Mesodermal cell (in vitro differentiated cells): ENCODE data around the gene LDLRAP1.
A peak's percentile ranks its signal among the peaks of the same experiment; 100 is the strongest.

Experiments used
- H3K27ac ChIP-seq: 2 replicates; pipeline ENCODE4 v1.7.0; 2013; ENCODE audit warnings: mild to moderate bottlenecking, low read depth, low read length, moderate library complexity; ENCODE audit not compliant: severe bottlenecking
- H3K36me3 ChIP-seq: 2 replicates; pipeline ENCODE4 v1.7.1; 2013; ENCODE audit warnings: mild to moderate bottlenecking, low read length, moderate library complexity; ENCODE audit not compliant: control insufficient read depth, insufficient read depth
- H3K4me1 ChIP-seq: one replicate; pipeline ENCODE4 v1.7.1; 2013; ENCODE audit warnings: mild to moderate bottlenecking, low read length; ENCODE audit not compliant: insufficient read depth, control insufficient read depth, poor library complexity, severe bottlenecking
- H3K4me3 ChIP-seq: 2 replicates; pipeline ENCODE4 v1.7.0; 2013; ENCODE audit warnings: low read length, control low read depth, mild to moderate bottlenecking; ENCODE audit not compliant: insufficient read depth, poor library complexity, severe bottlenecking; ENCODE audit errors: extremely low read depth
- H3K9me3 ChIP-seq: 2 replicates; pipeline ENCODE4 v1.7.1; 2013; ENCODE audit warnings: mild to moderate bottlenecking, low read length, moderate library complexity; ENCODE audit not compliant: control insufficient read depth
- WGBS, 2 experiments: methylation state at CpG; one replicate each; pipeline ENCODE4 v1.1.5; 2013; ENCODE audit warnings: missing lambda C conversion rate in 2 of 2; ENCODE audit not compliant: insufficient coverage in 2 of 2; 5-methylcytosine and 5-hydroxymethylcytosine counted together

Gene LDLRAP1

GRCh38 chr1:25555753-25556092 is 12.3 kb downstream of the LDLRAP1 start:
- H3K36me3 ChIP-seq, result no peaks in the 10 kb centered on the region
- no peak overlapping the region for H3K4me3 ChIP-seq
- H3K4me1 ChIP-seq, result peaks cover 11% of the 10 kb centered on the region
- no peaks in the 10 kb centered on the region for H3K9me3 ChIP-seq
- 95% methylated on average over 2 to 3 of the region's 5 CpGs for WGBS, 2 experiments
- H3K27ac ChIP-seq, result no peak overlapping the region

GRCh38 chr1:25556132-25556670 is 12.8 kb downstream of the LDLRAP1 start:
- Histone ChIP-seq H3K4me1 (peaks cover 11% of the 10 kb centered on the region), H3K36me3 (no peaks in the 10 kb centered on the region), H3K9me3 (no peaks in the 10 kb centered on the region), H3K4me3 (no peak overlapping the region), H3K27ac (no peak overlapping the region)
- 89 to 96% methylated on average over 5 to 7 of the region's 11 CpGs for WGBS, 2 experiments

GRCh38 chr1:25556791-25557476 is 13.5 kb downstream of the LDLRAP1 start:
- H3K4me1 ChIP-seq, result peaks cover 16% of the 10 kb centered on the region
- WGBS, 2 experiments, result 93 to 95% methylated on average over 7 to 10 of the region's 10 CpGs
- no peak overlapping the region for H3K4me3 ChIP-seq
- H3K9me3 ChIP-seq, result no peaks in the 10 kb centered on the region
- no peak overlapping the region for H3K27ac ChIP-seq
- no peaks in the 10 kb centered on the region for H3K36me3 ChIP-seq

GRCh38 chr1:25557543-25557942 is 14.1 kb downstream of the LDLRAP1 start:
- no peak overlapping the region for H3K4me3 ChIP-seq
- no peak overlapping the region for H3K27ac ChIP-seq
- 93 to 95% methylated on average over 3 to 6 of the region's 7 CpGs for WGBS, 2 experiments
- H3K4me1 ChIP-seq, result peaks cover 16% of the 10 kb centered on the region
- no peaks in the 10 kb centered on the region for H3K36me3 ChIP-seq
- H3K9me3 ChIP-seq, result no peaks in the 10 kb centered on the region

DNA sequence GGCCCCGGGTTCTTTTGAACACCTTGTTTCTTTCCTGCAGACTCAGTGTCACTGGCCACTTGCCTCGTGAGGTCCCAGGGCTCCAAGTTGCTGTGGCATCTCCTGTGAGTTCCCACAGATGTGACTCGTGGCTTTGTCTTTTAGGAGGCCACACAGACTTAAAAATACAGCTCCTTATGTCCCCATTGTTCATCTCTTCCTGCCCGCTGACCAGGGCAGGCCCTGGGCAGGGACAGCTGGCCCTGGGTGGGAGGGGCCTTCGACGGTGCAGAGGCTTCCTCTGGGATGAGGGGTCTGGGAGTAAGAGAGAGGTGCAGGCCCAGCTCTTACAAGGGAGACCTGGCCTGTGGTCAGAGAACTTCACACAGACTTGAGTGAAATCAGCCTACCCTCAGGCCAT is 15.6 kb downstream of the LDLRAP1 start:
- no peaks in the 10 kb centered on the region for H3K9me3 ChIP-seq
- no peak overlapping the region for H3K4me3 ChIP-seq
- H3K36me3 ChIP-seq, result peaks cover 4% of the 10 kb centered on the region
- peak overlapping the region; percentile 23 for H3K27ac ChIP-seq
- 58 to 66% methylated on average over 3 to 5 of the region's 6 CpGs for WGBS, 2 experiments
- peaks cover 16% of the 10 kb centered on the region for H3K4me1 ChIP-seq

GRCh38 chr1:25560001-25560400 is 16.6 kb downstream of the LDLRAP1 start:
- Histone ChIP-seq H3K4me3 (no peak overlapping the region), H3K4me1 (peaks cover 17% of the 10 kb centered on the region), H3K36me3 (peaks cover 10% of the 10 kb centered on the region), H3K9me3 (no peaks in the 10 kb centered on the region), H3K27ac (no peak overlapping the region)
- 83 to 85% methylated on average over 7 to 8 of the region's 9 CpGs for WGBS, 2 experiments

DNA sequence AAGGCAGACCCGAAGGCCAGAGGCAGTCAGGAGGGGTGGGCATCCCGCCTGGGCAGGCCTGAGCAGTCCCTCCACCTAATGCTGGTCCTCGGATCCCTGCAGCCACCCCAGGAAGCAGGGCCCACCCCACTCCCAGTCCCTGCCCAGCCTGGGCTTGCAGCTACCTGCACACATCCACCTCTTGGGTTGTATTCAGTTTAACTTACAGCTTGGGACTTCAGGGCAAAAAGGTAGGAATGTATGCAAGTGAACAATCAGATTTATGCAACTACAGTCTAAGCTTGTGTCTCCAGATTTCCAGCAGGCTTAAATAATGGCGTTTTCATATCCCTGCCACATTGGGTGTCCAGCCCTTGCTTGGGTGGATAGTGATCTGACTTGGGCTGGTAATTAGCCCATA is 17.4 kb downstream of the LDLRAP1 start:
- Histone ChIP-seq H3K27ac (no peak overlapping the region), H3K4me1 (peaks cover 24% of the 10 kb centered on the region), H3K4me3 (no peak overlapping the region), H3K9me3 (no peaks in the 10 kb centered on the region), H3K36me3 (peaks cover 10% of the 10 kb centered on the region)
- WGBS, 2 experiments, result 86 to 87% methylated on average over 3 of the region's 4 CpGs

DNA sequence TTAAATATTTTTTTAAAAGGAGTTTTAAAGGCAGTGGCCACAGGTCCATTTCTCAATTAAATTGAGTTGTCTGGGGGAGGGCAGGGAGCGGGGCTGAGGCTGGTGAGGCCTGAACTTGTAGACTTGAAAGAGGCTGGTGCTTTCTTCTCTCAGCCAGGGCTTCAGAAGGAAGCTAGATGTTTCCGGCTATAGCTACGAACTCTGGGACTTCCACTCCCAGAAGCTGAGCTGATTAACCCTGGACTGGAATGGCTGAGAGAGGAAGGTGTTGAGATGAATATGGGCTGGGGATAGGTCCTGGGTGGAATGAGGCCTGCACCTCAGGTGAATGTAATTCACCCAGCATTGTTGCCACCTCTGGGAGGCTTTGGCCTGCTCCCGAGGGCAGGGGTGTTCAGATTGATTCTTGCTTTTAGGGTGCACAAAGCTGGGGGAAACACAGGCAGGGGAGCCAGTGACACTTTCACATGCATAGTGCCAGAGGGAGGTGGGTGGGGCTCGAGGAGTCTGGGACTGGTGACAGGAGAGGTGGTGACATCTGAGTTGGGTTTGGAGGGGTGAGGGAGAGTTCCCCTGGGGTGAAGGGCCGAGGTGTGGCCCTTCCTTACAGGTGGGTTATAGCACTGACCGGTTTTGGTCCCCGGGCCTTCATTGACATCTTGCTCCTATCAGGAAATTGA is 18.2 kb downstream of the LDLRAP1 start:
- WGBS, 2 experiments, result 96 to 99% methylated on average over 6 to 8 of the region's 8 CpGs
- Histone ChIP-seq H3K36me3 (peaks cover 10% of the 10 kb centered on the region), H3K4me3 (no peak overlapping the region), H3K9me3 (no peaks in the 10 kb centered on the region), H3K4me1 (peaks cover 31% of the 10 kb centered on the region), H3K27ac (no peak overlapping the region)

GRCh38 chr1:25562101-25562927 is 18.9 kb downstream of the LDLRAP1 start:
- Histone ChIP-seq H3K4me1 (peaks cover 39% of the 10 kb centered on the region), H3K27ac (no peak overlapping the region), H3K9me3 (no peaks in the 10 kb centered on the region), H3K4me3 (no peak overlapping the region), H3K36me3 (peaks cover 10% of the 10 kb centered on the region)
- 91 to 94% methylated on average over 3 to 6 of the region's 8 CpGs for WGBS, 2 experiments

DNA sequence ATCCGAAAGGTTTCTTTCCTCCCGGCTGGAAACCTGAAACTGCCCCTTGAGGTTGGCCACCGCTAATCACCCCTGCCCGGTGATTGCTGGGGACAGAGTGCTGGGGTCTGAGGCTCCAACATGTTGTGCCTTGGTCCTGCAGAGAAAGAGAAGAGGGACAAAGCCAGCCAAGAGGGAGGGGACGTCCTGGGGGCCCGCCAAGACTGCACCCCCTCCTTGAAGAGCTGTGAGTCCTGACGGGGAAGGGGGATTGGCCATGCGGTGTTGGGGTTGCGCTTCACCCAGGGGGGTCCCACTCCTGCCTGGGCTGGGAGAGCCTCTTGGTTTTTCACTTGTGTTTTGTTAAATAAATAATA is 19.5 kb downstream of the LDLRAP1 start:
- peaks cover 45% of the 10 kb centered on the region for H3K4me1 ChIP-seq
- no peak overlapping the region for H3K27ac ChIP-seq
- no peaks in the 10 kb centered on the region for H3K9me3 ChIP-seq
- H3K36me3 ChIP-seq, result peaks cover 10% of the 10 kb centered on the region
- H3K4me3 ChIP-seq, result no peak overlapping the region
- WGBS, 2 experiments, result 61 to 63% methylated on average over 3 to 4 of the region's 9 CpGs
